HG03196 (cell line): ENCODE measurements around the gene CCDC107.

Experiments used
- ATAC-seq: cut with Tn5 transposase; IDR thresholded peaks from one replicate; pipeline ENCODE4 v1.9.1; 2021; ENCODE audit not compliant: unreplicated experiment

The CCDC107 gene

DNA sequence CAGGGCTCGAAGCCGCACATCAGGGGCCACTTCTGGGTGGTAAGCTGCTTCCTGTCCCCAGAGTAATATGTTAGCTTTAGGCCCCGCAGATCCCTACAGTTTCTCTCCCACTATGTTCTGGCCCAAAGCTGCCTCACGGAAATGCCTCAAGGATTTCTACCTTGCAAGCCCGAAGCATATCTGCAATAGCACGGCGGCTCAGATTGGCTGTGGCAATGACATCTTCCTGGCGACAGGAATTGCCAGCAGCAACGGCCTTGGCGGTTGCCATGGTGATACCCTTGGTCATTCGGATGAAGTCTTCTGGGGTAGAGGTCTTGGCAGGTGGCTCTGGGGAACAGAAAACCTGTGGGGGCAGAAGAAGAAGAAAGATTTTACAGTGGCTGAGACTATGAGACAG lies 41.9 kb downstream of the CCDC107 start:
- ATAC-seq: no peak

GRCh38 chr9:35700942-35701341 lies 42.9 kb downstream of the CCDC107 start:
- no peak for ATAC-seq

- no peak for ATAC-seq
Measured at GRCh38 chr9:35702696-35703095, 44.6 kb downstream of the CCDC107 start.

DNA sequence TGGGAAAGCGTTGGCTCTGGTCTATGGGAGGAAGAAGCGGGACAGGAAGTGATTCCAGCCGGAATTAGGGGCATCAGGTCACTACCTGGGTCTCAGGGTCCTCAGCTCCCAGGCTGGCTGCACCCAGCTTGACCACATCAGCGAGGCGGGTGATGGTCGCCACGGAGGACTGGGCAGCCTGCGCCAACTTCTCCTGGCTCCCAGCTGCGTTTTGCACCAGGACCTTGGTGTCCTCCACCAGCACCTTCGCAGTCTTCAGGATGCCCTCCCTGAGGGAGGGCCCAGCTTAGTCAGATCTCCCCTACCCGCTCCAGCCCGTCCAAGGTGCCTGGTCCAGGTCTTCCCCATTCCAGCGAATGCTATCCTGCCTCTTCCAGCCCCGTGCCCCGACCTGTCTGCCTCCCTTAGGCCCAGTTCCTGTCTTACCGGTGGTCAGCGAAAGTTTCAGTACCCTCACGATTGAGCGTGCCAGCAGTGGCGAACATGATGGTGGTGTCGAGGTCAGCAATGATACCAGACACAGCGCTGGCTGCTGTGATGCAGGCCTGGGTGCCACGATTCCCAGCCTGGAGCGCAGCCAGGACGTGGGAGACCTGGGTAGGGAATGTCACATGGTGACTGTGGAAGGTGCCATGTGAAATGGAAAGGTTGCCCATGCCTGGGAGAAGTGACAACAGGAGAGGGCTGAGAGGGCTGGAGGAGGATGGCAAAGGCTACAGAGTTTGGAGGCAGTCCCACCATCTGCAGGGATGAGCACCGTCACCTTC lies 46.0 kb downstream of the CCDC107 start:
- no peak for ATAC-seq

GRCh38 chr9:35705372-35705771 lies 47.3 kb downstream of the CCDC107 start:
- no peak for ATAC-seq

DNA sequence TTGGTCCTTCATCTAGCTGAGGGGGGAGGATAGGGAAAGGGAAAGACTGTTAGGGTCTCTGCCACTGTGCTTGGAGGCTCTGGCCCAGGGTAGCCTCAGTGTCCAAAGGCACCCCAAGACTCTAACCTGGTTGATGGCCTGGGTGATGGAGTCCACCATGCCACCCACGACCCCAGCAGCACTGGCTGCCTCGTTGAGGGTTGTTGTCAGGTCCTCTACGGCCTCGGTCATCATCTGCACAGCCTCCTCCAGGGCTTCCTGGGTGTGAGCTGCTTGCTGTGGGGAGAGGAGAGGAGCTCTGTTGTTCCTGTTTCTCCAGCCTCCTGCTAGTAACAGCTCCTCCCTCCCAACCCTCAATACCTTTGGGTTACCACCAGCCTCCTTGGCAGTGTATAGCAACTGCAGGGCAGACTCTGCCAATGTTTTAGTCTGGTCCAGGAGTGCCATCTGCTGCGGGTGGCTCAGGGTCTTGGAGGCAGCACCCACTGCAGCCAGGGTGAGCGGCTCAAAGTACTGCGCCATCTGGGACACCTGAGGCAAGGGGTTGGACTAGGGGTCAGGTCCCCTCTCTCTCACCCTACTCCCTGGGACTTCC lies 47.8 kb downstream of the CCDC107 start:
- no peak for ATAC-seq

DNA sequence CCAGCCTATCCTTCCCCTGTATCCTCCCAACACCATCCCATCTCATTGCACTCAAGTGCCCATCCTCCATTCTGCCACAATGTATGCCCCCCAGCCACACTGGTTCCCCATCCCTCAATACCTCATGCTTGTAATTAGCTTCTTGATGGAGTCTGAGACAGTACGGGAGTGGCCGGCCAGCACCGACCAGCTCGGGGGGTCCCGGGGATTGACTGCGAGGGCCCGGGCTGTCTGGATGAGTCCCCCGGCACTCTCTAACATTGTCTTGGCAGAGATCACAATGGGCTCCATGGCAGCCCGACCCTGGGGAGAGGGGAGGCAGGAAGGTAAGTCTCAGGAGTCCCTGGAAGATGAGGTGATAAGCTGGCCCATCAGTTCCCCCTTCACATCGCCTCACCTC lies 48.9 kb downstream of the CCDC107 start:
- no peak for ATAC-seq

- no peak for ATAC-seq
Measured at GRCh38 chr9:35708146-35708545, 50.1 kb downstream of the CCDC107 start.

- no peak for ATAC-seq
Measured at GRCh38 chr9:35710818-35711500, 52.9 kb downstream of the CCDC107 start.
